Muscle of back (tissue), 11 donors: ENCODE results near the gene ZACN. TPM values are rescaled to one million over a fixed set of nuclear protein-coding genes. Genes with fewer than 3 reads are reported as not detected.
"Not testable (repeated sequence)": the region's sequence is repeated elsewhere in the genome, so short reads cannot be mapped to it uniquely, and the experiment has no call there.

Experiments
- DNase-seq, 3 donors: peaks; one replicate each; pipeline versions ENCODE4 v3.0.0 to v3.0.0-alpha.2; 2013
- polyA plus RNA-seq, 10 donors: library from polyadenylated mRNA; unstranded; fragments of 120-200 nt; gene quantifications; one replicate each; pipeline ENCODE4 v1.2.1, GENCODE V29; 2013; ENCODE audit not compliant: insufficient read length in 10 of 10

The ZACN gene
- polyA plus RNA-seq, 10 donors, result 1.7 to 17.8 (median 6.9) TPM

DNA sequence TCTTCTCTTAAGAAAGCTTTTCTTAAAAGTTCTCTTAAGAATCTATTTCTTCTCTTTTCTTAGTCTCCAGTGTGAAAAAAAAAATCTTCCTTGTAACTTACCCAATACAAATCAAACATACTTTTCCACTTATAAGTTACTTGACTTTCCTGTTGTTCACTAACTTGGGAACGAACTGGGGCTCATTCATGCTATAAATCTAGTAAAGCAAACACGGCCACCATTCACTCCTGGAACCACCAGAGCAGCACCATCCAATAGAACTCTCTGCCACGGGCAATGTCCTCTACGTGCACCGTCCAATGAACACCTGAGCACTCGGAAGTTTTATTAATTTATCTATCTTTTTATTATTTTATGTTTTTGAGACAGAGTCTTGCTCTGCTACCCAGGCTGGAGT, 27.4 kb upstream of the ZACN start:
- DNase-seq, result no peak

DNA sequence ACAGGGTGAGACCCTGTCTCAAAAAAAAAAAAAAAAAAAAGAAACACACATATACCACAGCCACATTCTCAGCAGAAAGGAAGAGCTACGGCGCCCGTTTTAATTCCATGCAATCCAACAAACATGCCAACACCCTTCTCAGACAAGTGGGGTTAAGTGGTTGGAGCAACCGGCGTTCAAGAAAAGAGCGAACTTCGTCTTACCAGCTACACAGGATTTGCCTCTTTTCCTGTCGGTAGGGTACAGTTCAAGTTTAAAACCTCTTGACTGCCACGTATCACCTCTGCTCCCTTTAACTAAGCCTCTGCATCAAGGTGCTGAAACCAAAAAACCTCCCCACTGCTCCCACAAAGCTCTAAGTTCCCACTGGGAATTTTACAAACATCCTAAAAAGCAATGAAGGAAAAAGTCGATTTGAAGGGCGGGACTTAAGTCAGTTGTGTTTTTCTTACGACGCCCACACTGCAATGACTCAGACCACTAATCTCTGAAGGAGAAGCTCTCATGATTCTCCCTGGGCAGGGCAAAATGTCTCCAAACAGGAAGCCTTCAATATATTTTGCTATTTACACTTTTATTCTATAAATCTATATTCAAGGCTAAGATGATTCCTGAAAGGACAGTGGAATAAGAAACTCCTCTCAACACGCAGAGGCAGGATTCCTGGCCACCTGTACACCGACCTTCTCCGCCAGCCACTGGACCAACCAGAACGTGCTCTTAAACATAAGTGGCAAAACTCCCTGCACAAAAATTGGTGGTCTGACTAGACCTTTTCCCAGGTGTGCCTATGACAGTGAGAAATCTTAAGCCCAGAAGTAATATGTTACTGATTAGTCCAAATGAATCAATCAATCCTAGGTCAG, 25.5 kb upstream of the ZACN start:
- DNase-seq, result no peak

DNA sequence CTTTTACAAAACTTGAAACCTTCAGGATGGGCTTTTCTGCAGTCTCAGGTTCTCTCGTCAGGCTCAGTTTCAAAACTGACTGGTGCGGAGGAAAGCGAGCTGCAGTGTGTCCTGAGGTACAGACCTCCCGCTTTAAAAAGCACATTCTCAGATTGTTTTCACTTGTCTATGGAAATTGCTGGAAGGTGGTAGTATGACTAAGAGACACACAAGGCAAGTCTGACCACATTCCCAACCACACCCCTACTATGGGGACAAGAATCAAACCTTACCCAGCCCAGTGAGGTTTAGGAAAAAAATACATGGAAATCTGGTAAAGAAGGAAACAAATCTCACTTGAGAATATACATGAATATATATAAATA, 24.9 kb upstream of the ZACN start:
- no peak for DNase-seq

DNA sequence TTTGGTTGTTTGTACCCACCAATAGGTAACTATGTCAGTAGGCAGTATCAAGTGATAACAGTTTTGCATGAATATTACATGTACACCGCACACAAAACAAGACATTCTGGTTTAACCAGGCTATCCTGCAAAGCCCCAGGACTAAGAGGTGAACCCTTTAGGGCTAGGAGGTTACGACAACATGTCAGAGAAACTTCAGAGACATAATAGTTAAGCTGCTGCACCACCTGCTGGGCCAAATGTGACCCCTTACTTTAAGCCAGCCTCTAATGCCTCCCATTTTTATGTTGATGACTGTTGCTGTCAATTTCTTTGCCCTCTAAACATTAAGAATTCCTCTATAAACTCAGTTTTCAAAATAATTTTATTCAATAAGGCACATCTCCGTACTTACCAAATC, 22.1 kb upstream of the ZACN start:
- DNase-seq, result no peak

DNA sequence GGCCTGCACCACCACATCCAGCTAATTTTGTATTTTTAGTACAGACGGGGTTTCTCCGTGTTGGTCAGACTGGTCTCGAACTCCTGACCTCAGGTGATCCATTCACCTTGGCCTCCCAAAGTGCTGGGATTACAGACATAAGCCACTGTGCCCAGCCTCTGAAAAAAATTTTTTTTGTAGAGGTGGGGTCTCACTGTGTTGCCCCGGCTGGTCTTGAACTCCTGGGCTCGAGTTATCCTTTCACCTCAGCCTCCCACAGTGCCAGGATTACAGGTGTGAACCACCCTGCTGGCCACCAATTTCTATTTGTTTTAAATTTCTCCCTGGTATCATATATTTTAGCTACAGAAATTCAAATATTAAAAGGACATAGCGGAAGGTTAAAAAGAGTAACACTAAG, 20.7 kb upstream of the ZACN start:
- DNase-seq, result not testable (repeated sequence)

DNA sequence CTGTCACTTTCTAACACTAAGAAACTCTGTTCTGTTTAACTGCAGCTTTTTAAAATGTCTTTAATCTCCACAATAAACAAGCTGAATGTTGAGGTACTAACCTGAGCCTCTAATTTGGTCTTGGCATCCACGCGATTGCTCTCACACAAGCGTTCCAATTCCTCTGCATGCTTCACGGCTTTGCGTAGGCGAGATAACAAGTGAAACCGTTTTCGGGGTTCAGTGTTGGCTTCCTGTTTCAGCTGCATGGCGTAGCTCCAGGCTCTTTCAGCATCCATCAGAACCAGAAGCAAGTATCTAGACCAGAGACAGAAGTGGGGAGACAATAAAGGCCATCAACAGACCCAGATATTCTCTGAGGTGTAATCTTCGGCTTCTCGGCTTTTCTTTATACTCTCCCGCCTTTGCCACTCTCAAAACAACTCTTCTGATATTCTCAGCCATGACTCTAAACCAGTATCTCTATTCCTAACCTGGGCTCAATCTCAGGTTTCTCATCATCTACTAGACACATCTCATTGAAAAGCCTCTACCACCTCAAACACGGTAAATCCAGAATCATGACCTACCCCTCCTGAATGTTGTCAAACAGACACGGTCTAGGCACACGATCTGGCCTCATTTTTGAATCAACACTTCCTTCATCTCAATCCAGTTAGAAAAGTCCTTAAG, 15.0 kb upstream of the ZACN start:
- no peak for DNase-seq

DNA sequence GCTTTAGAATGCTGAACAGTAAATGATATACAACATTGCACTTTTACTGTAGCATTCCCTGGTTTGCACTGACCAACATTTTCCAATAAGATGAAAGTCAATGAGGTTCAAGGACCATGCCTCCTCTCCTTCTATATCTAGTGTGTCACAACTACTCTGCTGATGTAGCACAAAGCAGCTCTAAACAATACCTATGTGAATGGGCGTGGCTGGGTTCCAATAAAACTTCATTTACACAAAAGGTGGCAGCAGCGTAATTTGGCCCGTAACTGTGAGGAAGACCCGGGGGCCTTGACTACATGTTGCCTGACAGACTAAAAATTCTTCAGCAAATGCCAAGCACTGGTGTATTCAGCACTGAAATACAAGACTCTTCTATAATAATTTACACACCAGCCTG, 13.2 kb upstream of the ZACN start:
- DNase-seq, result no peak

DNA sequence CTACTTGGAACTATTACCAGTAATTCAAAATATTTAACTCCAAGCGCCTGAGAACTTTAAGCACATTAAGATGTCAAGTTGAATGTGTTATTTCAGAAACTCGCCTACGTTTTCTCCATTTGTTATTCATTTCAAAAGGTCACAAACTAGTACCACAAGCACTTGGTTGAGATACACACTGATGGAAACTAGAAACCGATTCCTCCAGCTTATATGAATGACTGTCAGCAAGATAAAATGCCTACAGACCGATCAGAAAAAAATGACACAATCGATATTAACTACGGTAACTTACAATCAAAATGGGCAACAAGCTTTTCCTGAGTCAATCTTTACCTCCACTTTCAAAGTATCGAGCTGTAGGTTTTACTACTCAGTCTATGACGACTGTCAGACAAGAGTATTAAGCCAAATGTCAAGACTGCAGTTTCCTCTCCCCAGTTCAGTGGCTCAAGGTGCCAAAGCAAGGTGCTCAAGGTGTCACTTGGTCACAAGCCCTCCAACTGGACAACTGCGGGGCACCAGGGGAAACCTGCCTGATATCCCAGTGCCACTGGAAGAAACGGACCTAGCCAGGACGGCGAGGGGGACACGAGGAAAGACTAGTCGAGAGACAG, 7.3 kb upstream of the ZACN start:
- no peak for DNase-seq

DNA sequence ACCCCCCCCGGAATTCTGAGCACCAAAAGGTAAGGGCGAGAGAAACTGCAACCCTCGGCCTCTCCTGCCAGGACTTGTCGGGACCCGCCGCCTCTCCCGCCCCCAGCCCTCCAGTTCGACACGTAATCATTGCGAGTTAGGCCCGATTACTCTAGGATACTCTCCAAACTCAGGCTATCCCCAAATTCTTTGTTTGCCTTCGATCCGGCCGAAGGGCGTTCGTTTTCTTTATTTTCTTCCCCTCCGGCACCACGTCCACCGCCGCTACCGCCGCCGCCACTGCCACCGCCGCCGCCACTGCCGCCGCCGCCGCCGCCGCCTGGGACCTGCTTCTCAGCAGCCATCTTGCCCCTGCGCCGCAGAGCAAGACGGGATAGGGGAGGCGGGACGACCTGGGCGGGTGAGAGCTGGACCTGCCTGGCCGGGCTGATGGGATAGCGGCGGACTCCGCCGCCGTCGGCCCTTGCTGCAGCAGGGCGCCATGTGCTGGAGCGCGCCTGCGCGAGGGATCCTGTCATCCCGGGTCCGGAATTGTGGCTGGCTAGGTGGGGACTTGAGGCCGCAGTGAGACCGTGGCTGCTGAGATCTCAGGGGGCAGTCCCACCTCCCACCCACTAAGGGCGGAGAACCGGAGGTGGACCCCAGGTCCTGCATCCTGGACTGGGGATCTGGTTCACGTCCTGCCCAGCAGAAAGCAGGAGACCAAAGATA, 6.7 kb upstream of the ZACN start, which contains the start of gene SRP68:
Gene SRP68 (minus strand): TSS at position 370 of the 711 bp plus-strand sequence. CDS start 26 bp downstream, at position 344.
- DNase-seq, result peak; percentile 89 to 97 (median 92)

DNA sequence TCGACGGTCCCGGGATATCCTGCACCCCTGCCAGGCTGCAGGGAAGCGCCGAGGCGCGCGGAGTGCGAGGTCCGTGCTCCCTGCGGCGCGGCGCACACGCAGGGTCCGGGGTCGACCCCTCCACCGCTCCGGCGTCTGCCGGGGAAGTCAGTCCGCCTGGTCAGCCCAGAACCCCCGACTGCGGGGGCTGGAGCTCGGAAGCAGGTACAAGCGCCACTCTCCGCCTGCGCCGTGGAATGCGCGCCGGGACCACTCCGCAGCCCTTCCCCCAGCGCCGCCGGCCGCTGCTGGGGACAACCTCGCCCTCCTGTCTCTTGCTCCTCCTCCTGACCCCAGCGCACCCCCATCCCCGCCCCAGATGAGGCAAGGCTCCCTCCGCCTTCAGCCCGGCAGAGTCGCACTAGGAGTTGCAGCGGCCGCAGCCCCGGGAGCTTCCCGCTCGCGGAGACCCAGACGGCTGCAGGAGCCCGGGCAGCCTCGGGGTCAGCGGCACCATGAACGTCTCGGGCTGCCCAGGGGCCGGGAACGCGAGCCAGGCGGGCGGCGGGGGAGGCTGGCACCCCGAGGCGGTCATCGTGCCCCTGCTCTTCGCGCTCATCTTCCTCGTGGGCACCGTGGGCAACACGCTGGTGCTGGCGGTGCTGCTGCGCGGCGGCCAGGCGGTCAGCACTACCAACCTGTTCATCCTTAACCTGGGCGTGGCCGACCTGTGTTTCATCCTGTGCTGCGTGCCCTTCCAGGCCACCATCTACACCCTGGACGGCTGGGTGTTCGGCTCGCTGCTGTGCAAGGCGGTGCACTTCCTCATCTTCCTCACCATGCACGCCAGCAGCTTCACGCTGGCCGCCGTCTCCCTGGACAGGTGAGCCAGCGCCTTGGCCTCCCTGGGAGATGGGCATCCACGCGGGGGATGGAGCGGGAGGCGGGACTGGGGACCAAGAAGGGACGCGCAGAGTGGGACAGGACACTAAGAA, 4.3 kb upstream of the ZACN start, which contains the start of gene GALR2:
Gene GALR2 (plus strand): TSS at position 392 of the 974 bp plus-strand sequence. CDS start 103 bp downstream, at position 495.
- peak in 1 of 3 donors; percentile 22 for DNase-seq

DNA sequence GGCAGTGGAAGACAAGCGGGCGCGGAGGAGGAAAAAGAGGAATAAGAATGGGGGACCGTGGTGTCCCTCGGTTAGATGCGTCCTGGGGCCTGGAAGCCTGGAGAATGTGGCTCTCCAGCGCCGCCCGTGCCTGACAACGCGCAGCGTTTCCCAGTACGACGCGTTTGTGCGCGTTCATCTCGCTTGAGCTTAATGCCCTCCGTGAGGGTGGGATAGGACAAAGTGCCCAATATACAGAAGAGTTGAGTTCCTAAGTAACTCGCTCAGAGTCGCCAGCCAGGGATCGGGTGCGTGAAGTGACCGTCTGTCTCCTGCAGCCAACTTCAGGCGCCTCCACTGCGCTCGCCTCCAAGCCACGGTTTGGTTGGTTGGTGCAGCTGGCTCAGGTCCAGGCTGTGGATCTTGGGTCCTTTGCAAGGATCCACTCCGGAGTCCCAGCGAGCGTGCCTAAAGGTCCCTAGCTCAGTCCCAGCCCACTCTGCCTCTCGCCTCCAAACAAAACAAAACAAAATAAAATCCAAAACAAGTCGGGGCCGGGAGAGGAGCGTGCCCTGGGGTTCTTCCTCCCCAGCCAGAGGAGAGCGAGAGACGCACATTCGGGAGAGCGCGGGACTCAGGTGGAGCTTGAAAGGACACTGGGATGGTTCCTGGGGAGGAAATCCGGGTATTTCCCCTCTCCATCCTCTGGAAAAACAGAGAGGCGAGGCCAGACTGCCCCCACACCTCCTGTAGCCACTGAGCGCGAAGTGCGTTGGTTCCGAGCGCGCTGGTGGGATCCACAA, 3.4 kb upstream of the ZACN start:
- peak in 1 of 3 donors; percentile 30 for DNase-seq

DNA sequence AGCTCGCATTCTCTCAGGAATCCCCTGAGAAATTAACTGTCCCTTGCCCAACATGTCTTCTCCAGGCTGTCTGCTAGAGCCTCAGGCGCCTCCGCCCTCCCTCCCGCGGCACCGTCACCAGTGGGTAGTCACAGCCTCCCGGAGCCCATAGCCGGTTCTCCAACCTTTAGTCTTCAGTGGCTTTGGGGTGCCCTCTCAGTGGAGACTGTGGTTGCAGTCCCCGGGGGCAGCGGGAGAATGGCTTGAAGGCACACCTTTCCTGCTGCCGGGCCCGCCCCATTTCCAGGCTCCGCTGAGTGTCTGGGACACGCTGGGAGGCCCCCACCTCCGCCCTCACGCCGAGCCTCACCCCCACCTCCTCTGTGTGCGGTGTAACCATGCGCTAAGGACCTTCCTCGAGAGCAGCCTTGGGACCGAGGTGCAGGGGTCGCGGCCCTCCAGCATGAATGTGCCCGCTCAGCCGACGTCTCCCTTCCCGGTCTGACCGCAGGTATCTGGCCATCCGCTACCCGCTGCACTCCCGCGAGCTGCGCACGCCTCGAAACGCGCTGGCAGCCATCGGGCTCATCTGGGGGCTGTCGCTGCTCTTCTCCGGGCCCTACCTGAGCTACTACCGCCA, 2.7 kb upstream of the ZACN start:
- no peak for DNase-seq

DNA sequence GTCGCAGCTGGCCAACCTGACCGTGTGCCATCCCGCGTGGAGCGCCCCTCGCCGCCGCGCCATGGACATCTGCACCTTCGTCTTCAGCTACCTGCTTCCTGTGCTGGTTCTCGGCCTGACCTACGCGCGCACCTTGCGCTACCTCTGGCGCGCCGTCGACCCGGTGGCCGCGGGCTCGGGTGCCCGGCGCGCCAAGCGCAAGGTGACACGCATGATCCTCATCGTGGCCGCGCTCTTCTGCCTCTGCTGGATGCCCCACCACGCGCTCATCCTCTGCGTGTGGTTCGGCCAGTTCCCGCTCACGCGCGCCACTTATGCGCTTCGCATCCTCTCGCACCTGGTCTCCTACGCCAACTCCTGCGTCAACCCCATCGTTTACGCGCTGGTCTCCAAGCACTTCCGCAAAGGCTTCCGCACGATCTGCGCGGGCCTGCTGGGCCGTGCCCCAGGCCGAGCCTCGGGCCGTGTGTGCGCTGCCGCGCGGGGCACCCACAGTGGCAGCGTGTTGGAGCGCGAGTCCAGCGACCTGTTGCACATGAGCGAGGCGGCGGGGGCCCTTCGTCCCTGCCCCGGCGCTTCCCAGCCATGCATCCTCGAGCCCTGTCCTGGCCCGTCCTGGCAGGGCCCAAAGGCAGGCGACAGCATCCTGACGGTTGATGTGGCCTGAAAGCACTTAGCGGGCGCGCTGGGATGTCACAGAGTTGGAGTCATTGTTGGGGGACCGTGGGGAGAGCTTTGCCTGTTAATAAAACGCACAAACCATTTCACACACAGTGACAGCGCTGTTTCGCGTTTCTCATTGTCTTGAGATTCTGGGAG, 2.0 kb upstream of the ZACN start:
- peak in 1 of 3 donors; percentile 50 for DNase-seq

DNA sequence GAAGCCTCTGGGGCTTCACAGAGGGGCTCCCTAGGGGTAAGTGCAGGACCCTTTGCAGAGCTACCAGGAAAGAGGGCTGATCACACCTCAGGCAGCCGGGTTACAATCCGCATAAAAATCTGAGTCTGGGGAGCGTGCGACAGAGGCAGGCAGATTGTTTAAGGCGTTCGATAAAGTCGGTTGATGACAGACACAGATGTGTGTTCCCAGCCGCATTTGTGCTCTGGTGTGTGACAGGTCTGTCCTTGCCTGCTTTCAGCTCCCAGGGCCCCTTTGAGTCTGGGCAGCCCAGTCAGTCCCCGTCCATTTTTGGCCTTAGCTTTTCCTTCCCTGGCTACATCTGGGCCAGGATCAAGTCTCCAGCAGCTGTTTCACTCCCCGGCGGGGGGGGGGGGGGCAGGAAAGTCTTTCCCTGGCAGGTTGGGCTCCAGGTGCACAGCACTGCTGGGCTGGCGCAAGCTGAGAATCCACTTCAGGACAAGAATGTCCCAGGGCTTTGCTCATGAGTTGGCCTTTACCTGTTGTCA, 1.3 kb upstream of the ZACN start:
- peak in 1 of 3 donors; percentile 33 for DNase-seq

DNA sequence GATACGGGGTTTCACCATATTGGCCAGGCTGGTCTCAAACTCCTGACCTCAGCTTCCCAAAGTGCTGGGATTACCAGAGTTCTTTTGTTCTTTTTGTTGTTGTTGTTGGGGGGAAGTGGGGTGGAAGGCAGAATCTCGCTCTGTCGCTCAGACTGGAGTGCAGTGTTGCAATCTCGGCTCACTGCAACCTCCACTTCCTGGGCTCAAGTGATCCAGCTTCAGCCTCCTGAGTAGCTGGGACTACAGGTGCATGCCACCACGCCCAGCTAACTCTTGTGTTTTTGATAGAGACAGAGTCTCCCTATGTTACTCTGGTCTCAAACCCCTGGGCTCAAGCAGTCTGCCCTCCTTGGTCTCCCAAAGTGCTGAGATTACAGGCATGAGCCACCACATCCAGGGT, 612 bp upstream of the ZACN start:
- not testable (repeated sequence) for DNase-seq

DNA sequence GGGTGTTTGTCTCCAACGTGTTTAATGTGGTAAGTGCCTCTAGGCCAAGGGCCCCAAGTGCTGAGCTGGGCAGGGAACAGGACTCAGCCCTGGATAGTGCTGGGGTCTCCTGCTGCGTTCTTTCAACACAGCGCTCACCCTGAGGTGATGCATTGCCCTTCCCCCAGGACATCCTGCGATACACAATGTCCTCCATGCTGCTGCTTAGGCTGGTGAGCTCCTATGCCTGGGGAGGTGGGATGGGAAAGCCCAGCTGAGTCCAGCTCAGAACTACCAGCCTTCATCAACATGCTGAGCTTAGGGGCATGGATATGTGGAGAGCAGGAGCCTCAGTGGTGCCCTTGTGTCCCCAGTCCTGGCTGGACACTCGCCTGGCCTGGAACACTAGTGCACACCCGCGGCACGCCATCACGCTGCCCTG, 563 bp downstream of the ZACN start:
- DNase-seq, result no peak

DNA sequence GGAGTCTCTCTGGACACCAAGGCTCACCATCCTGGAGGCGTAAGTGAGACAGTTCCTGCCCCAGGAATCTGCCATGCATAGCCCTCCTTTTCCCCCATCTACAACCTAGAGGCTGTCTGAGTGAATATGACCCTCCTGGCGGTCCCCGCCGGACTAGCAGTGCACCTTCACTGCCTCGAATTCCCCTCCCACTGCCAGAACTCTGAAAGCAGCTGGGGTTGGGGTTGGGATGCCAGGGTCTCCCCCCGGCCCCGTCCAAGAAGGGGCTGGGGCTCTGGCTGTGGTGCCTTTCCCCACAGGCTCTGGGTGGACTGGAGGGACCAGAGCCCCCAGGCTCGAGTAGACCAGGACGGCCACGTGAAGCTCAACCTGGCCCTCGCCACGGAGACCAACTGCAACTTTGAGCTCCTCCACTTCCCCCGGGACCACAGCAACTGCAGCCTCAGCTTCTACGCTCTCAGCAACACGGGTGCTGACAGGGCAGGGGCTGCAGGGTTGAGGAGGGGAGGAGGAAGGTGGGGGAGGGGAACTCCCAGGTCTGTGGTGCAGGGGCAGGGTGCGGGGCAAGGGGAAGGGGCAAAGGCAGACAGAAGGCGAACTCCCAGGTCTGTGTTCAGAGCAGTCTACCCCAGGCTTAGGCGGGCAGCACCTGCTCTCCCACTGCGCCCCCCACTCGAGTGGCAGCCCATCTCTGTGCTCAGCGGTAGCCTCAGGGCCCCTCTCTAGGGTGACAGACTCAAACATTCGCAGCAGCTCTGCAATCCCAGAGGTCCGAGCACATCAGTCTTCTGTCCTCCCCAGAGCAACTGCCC, 1.2 kb downstream of the ZACN start:
- peak in 1 of 3 donors; percentile 60 for DNase-seq
